ENCODE data around the gene ZMIZ1.

- no peak for TF ChIP-seq ZNF274 (IDR thresholded peaks at IDR 0.05; ENCODE audit: low read depth, low read length)
- TF ChIP-seq YY1 (IDR thresholded peaks at IDR 0.05; ENCODE audit: insufficient read depth, insufficient read length), result no peak
These were observed 108.3 kb downstream of the ZMIZ1 start for GRCh38 chr10:79176949-79177602.

Measured in NT2/D1 (cell line).